T-helper 1 cell treated with Interleukin-12 subunit alpha and Interleukin-12 subunit beta and Interleukin-4 antibody, amounts not matched to agents 30 μg/mL and 1 μg/mL, for 36 hours (primary cell): ENCODE measurements around the gene ABLIM3.
A peak's percentile ranks its signal among the peaks of the same experiment; 100 is the strongest.
"Not testable (repeated sequence)": the region's sequence is repeated elsewhere in the genome, so short reads cannot be mapped to it uniquely, and the experiment has no call there.

Experiments used
- H3K27ac Mint-ChIP-seq: one replicate; pipeline ENCODE4 v1.8.0; 2021; ENCODE audit warnings: mild to moderate bottlenecking, mixed read lengths
- H3K27me3 Mint-ChIP-seq: one replicate; pipeline ENCODE4 v1.8.0; 2021; ENCODE audit warnings: low read depth, mixed read lengths
- H3K36me3 Mint-ChIP-seq: one replicate; pipeline ENCODE4 v1.8.0; 2021; ENCODE audit warnings: low read depth, mixed read lengths
- H3K4me1 Mint-ChIP-seq: one replicate; pipeline ENCODE4 v1.8.0; 2021; ENCODE audit warnings: low read depth, mixed read lengths
- H3K4me3 Mint-ChIP-seq: one replicate; pipeline ENCODE4 v1.8.0; 2021; ENCODE audit warnings: mild to moderate bottlenecking, moderate library complexity, mixed read lengths
- H3K9me3 Mint-ChIP-seq: one replicate; pipeline ENCODE4 v1.8.0; 2021; ENCODE audit warnings: mixed read lengths

The ABLIM3 gene

GRCh38 chr5:149268928-149269557 is 127.8 kb downstream of the ABLIM3 start:
- Mint-ChIP-seq H3K9me3 (peaks cover 12% of the 10 kb centered on the region), H3K4me3 (no peak overlapping the region), H3K4me1 (peaks cover 6% of the 10 kb centered on the region), H3K27ac (no peak overlapping the region), H3K27me3 (peaks cover 64% of the 10 kb centered on the region), H3K36me3 (peaks cover 2% of the 10 kb centered on the region)

GRCh38 chr5:149271195-149271715 is 130.0 kb downstream of the ABLIM3 start:
- H3K27ac Mint-ChIP-seq: no peak overlapping the region

GRCh38 chr5:149271716-149272563 is 130.6 kb downstream of the ABLIM3 start, which contains the start of gene AFAP1L1:
Gene AFAP1L1 (plus strand): TSS chr5:149271859. CDS start chr5:149271969, 110 bp downstream.
- Mint-ChIP-seq H3K4me1 (peaks cover 6% of the 10 kb centered on the region), H3K4me3 (peak within 1 kb of the TSS; percentile 67), H3K27ac (no peak within 1 kb of the TSS), H3K9me3 (peaks cover 12% of the 10 kb centered on the region), H3K36me3 (peaks cover 2% of the 10 kb centered on the region), H3K27me3 (peaks cover 73% of the 10 kb centered on the region)

More at GRCh38 chr5:149271195-149271715, 130.0 kb downstream of the ABLIM3 start:
- H3K27me3 Mint-ChIP-seq: peaks cover 68% of the 10 kb centered on the region
- H3K9me3 Mint-ChIP-seq: peaks cover 12% of the 10 kb centered on the region
- peaks cover 6% of the 10 kb centered on the region for H3K4me1 Mint-ChIP-seq
- peak overlapping the region; percentile 53 for H3K4me3 Mint-ChIP-seq
- peaks cover 2% of the 10 kb centered on the region for H3K36me3 Mint-ChIP-seq

GRCh38 chr5:149272781-149273180 is 131.5 kb downstream of the ABLIM3 start:
- not testable (repeated sequence) for H3K27ac Mint-ChIP-seq, H3K36me3 Mint-ChIP-seq, H3K4me3 Mint-ChIP-seq, H3K4me1 Mint-ChIP-seq
- peaks cover 77% of the 10 kb centered on the region for H3K27me3 Mint-ChIP-seq
- peaks cover 12% of the 10 kb centered on the region for H3K9me3 Mint-ChIP-seq

- peaks cover 77% of the 10 kb centered on the region for H3K27me3 Mint-ChIP-seq
- H3K9me3 Mint-ChIP-seq: peaks cover 10% of the 10 kb centered on the region
- H3K36me3 Mint-ChIP-seq: peaks cover 2% of the 10 kb centered on the region
- H3K4me3 Mint-ChIP-seq: no peak overlapping the region
- no peak overlapping the region for H3K27ac Mint-ChIP-seq
- H3K4me1 Mint-ChIP-seq: peaks cover 6% of the 10 kb centered on the region
These were observed 131.9 kb downstream of the ABLIM3 start for GRCh38 chr5:149273237-149273636.

GRCh38 chr5:149273950-149274349 is 132.7 kb downstream of the ABLIM3 start:
- Mint-ChIP-seq H3K27me3 (peaks cover 77% of the 10 kb centered on the region), H3K4me3 (no peak overlapping the region), H3K4me1 (peaks cover 6% of the 10 kb centered on the region), H3K9me3 (peaks cover 3% of the 10 kb centered on the region), H3K27ac (no peak overlapping the region), H3K36me3 (peaks cover 2% of the 10 kb centered on the region)

- no peak overlapping the region for H3K4me3 Mint-ChIP-seq
- no peaks in the 10 kb centered on the region for H3K9me3 Mint-ChIP-seq
- H3K36me3 Mint-ChIP-seq: no peaks in the 10 kb centered on the region
- peaks cover 6% of the 10 kb centered on the region for H3K4me1 Mint-ChIP-seq
- no peak overlapping the region for H3K27ac Mint-ChIP-seq
- peaks cover 77% of the 10 kb centered on the region for H3K27me3 Mint-ChIP-seq
These were observed 133.6 kb downstream of the ABLIM3 start for GRCh38 chr5:149274939-149275338.

GRCh38 chr5:149277801-149278200 is 136.5 kb downstream of the ABLIM3 start:
- Mint-ChIP-seq H3K27ac (no peak overlapping the region), H3K36me3 (no peaks in the 10 kb centered on the region), H3K27me3 (peaks cover 58% of the 10 kb centered on the region), H3K9me3 (no peaks in the 10 kb centered on the region), H3K4me3 (no peak overlapping the region), H3K4me1 (no peaks in the 10 kb centered on the region)

- no peaks in the 10 kb centered on the region for H3K4me1 Mint-ChIP-seq
- H3K9me3 Mint-ChIP-seq: no peaks in the 10 kb centered on the region
- H3K27ac Mint-ChIP-seq: no peak overlapping the region
- H3K4me3 Mint-ChIP-seq: no peak overlapping the region
- H3K36me3 Mint-ChIP-seq: no peaks in the 10 kb centered on the region
- H3K27me3 Mint-ChIP-seq: peaks cover 49% of the 10 kb centered on the region
These were observed 137.3 kb downstream of the ABLIM3 start for GRCh38 chr5:149278451-149279210.

GRCh38 chr5:149279661-149280060 is 138.4 kb downstream of the ABLIM3 start:
- no peak overlapping the region for H3K4me3 Mint-ChIP-seq
- H3K27me3 Mint-ChIP-seq: peaks cover 44% of the 10 kb centered on the region
- H3K36me3 Mint-ChIP-seq: no peaks in the 10 kb centered on the region
- H3K27ac Mint-ChIP-seq: no peak overlapping the region
- no peaks in the 10 kb centered on the region for H3K4me1 Mint-ChIP-seq
- H3K9me3 Mint-ChIP-seq: no peaks in the 10 kb centered on the region

- Mint-ChIP-seq H3K4me3 (no peak overlapping the region), H3K27me3 (peaks cover 44% of the 10 kb centered on the region), H3K4me1 (no peaks in the 10 kb centered on the region), H3K9me3 (no peaks in the 10 kb centered on the region), H3K36me3 (no peaks in the 10 kb centered on the region), H3K27ac (no peak overlapping the region)
These were observed 138.8 kb downstream of the ABLIM3 start for GRCh38 chr5:149280124-149280523.

- Mint-ChIP-seq H3K36me3 (no peaks in the 10 kb centered on the region), H3K27me3 (peaks cover 37% of the 10 kb centered on the region), H3K4me1 (no peaks in the 10 kb centered on the region), H3K27ac (no peak overlapping the region), H3K9me3 (no peaks in the 10 kb centered on the region), H3K4me3 (no peak overlapping the region)
These were observed 139.5 kb downstream of the ABLIM3 start for GRCh38 chr5:149280802-149281201.

- no peaks in the 10 kb centered on the region for H3K36me3 Mint-ChIP-seq
- H3K27me3 Mint-ChIP-seq: peaks cover 24% of the 10 kb centered on the region
- no peaks in the 10 kb centered on the region for H3K4me1 Mint-ChIP-seq
- no peaks in the 10 kb centered on the region for H3K9me3 Mint-ChIP-seq
- H3K27ac Mint-ChIP-seq: no peak overlapping the region
- H3K4me3 Mint-ChIP-seq: no peak overlapping the region
These were observed 141.0 kb downstream of the ABLIM3 start for GRCh38 chr5:149282027-149282965.
